ENCODE data around the gene UBE2QL1.

Gene UBE2QL1

DNA sequence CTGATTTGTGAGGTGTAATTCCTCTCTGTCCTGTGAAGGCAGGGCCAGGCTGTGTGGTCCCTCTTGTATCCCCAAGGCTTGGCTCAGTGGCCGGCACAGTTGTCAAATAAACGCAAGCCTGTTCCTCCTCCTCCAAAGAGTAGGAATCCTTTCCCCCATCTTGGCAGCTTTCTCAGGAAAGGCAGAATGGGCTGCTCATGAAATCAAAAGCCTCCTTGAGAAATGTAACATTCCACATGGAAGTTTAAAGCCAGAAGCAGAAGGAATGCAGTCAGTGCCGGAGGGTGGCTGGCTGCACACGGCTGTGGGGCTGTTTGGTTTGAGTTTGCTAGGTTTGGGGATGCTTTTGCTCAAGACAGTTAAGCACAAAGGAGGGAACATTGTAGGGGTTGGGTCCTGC lies 35.8 kb upstream of the UBE2QL1 start:
- H3K4me3 ChIP-seq (ENCODE audit: low read depth, low read length) = no peak overlapping the region
- TF ChIP-seq, protein P1, sequence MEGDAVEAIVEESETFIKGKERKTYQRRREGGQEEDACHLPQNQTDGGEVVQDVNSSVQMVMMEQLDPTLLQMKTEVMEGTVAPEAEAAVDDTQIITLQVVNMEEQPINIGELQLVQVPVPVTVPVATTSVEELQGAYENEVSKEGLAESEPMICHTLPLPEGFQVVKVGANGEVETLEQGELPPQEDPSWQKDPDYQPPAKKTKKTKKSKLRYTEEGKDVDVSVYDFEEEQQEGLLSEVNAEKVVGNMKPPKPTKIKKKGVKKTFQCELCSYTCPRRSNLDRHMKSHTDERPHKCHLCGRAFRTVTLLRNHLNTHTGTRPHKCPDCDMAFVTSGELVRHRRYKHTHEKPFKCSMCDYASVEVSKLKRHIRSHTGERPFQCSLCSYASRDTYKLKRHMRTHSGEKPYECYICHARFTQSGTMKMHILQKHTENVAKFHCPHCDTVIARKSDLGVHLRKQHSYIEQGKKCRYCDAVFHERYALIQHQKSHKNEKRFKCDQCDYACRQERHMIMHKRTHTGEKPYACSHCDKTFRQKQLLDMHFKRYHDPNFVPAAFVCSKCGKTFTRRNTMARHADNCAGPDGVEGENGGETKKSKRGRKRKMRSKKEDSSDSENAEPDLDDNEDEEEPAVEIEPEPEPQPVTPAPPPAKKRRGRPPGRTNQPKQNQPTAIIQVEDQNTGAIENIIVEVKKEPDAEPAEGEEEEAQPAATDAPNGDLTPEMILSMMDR (IDR thresholded peaks at IDR 0.05; ENCODE audit: borderline replicate concordance, insufficient read depth, low read depth, low read length) = no peak

DNA sequence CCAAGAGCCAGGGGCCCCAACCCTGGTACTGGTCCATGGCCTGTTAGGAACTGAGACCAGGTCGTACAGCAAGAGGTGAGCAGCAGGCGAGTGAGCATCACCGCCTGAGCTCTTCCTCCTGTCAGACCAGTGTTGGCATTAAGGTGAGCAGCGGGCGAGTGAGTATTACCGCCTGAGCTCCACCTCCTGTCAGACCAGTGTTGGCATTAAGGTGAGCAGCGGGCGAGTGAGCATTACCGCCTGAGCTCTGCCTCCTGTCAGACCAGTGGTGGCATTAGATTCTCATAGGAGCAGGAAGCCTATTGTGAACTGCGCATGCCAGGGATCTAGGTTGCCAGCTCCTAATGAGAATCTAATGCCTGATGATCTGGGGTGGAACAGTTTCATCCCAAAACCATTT lies 31.0 kb upstream of the UBE2QL1 start:
- H3K4me3 ChIP-seq (ENCODE audit: low read depth, low read length) = no peak overlapping the region
- TF ChIP-seq, protein P1 (IDR thresholded peaks at IDR 0.05; ENCODE audit: borderline replicate concordance, insufficient read depth, low read depth, low read length) = no peak

DNA sequence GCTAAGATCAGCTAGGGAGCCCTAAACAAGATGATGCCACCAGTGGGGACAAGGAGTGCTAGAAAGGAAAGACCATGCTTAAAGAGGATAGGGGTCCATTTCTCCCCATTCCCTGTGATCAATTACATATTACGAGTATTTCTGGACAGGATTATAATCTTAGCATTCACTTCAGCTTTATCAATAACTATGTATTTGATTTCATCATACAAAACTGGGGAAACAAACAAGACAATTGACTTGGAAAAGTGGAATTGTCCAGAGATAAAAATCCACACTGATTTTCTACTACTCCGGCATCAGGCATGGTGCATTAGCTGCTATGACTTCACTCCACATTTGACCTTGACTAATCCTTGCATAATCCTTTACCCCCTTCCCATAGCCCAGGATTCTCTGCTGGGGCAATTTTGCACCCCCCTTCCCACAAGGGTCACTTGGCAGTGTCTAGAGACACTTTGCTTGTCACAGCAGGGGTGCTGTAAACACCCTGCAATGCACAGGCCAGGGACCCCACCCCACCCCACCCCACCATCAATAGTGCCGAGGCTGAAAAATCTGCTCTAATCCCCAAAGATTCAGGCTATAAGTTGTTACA lies 29.9 kb upstream of the UBE2QL1 start:
- H3K4me3 ChIP-seq (ENCODE audit: low read depth, low read length) = no peak overlapping the region
- TF ChIP-seq, protein P1 (IDR thresholded peaks at IDR 0.05; ENCODE audit: borderline replicate concordance, insufficient read depth, low read depth, low read length) = no peak

DNA sequence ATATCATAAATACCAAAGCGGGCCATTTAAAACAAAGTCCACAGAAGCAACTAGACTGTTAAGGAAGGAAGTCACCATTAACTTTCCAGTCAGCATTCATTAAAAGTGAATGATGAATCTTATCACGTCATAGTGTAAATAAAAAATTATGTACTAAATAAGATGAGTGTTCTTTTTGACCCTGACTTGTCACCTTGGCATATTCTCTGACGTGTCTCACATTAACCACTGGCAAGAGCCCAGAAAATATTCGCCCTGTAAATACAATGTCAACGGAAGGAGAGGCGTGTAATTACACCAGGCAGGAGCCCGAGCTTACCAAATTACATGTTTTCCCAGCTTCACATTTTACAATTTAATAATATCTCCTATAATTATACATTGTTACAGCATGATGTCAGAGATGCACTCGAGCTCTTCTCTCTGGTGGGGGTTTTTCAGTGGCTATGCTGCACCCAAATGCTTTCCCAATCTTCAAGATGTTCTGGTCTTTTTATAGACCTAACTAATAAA lies 29.3 kb upstream of the UBE2QL1 start:
- H3K4me3 ChIP-seq (ENCODE audit: low read depth, low read length) = no peak overlapping the region

DNA sequence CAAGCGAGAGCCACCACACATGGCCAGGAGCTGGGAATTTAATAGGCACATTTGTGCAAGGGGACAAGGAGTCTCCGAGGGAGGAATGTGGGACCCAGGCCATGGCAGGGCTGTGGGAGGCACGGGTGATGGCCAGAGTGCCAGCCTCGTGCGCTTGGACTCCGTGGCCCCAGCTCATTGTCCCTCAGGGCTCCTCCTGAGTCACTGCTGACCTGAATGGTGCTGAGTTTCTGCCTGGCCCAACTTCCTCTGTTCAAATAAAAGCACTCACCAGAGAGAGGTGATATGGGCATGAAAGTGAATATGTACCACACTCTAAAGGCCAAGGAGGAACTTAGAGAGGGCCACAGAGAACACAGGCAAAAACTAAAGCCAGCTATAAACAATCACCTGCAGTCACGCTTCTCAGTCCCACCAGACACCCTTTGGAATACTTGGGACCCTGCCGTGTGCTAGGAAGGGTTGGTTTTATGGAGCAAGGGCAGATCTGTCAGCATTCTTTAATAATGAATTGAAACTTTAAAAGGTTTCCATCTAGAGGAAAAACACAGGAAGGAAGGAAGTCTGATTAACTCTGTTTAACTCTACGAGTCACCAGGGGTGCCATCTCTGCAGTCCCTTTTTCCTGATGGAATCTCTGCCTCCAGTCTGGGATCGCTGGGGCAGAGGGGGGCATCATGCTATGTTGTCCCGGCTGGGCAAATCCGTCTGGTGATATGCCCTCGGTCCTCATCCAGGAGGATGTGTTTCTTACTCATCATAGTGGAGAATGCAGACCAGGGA lies 25.1 kb upstream of the UBE2QL1 start:
- TF ChIP-seq, protein P1 (IDR thresholded peaks at IDR 0.05; ENCODE audit: borderline replicate concordance, insufficient read depth, low read depth, low read length) = no peak
- H3K4me3 ChIP-seq (ENCODE audit: low read depth, low read length) = no peak overlapping the region

More for the DNA sequence above, 29.3 kb upstream of the UBE2QL1 start:
- TF ChIP-seq, protein P1 (IDR thresholded peaks at IDR 0.05; ENCODE audit: borderline replicate concordance, insufficient read depth, low read depth, low read length) = no peak

DNA sequence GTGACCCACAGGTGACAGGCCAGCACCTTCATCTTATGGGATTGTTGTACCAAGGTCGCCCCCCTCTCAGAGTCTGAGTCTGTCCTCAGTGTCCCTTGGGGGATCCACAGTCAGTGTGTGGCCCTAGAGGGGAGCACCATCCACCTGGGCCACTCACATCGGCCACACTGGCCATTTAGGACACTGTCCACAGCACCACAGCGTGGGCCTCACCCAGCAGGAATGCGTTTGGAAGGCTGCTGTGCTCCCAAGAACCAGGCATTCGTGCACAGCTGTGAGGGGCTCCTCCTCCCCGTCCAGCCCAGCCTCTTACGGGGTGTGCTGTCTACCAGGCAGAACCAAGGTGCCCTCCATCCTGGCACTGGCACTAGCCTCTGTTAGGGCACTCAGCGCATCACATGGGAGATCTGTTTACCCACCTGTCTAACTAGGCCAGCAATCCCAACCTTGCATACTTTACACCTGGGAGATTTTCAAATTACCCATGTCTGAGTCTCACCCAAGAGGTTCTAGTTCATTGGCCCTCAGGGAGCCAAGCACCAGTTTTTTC lies 24.5 kb upstream of the UBE2QL1 start:
- no peak overlapping the region for H3K4me3 ChIP-seq (ENCODE audit: low read depth, low read length)
- TF ChIP-seq, protein P1 (IDR thresholded peaks at IDR 0.05; ENCODE audit: borderline replicate concordance, insufficient read depth, low read depth, low read length) = no peak

All from GM12875 (cell line).